ENCODE results near the gene SDC3.

SDC3 gene

GRCh38 chr1:30915491-30916230 is 7.1 kb upstream of the SDC3 start:
- no peaks in the 10 kb centered on the region for H3K9me3 ChIP-seq
- H3K4me3 ChIP-seq (ENCODE audit: low read depth in 1 of 2, low read length in 1 of 2): no peak overlapping the region
- H3K27me3 ChIP-seq: peaks cover 21% of the 10 kb centered on the region
- TF ChIP-seq CTCF (IDR thresholded peaks at IDR 0.05): no peak
- H3K36me3 ChIP-seq: no peaks in the 10 kb centered on the region
- peaks cover 31 to 33% of the 10 kb centered on the region in 2 experiments for H3K4me1 ChIP-seq (ENCODE audit: control insufficient read depth in 1 of 2, insufficient read depth in 1 of 2, low read depth in 1 of 2, low read length in 1 of 2)
- H3K27ac ChIP-seq: no peak overlapping the region

GRCh38 chr1:30914931-30915330 is 6.4 kb upstream of the SDC3 start:
- no peak overlapping the region for H3K4me3 ChIP-seq (ENCODE audit: low read depth in 1 of 2, low read length in 1 of 2)
- peaks cover 31 to 33% of the 10 kb centered on the region in 2 experiments for H3K4me1 ChIP-seq (ENCODE audit: control insufficient read depth in 1 of 2, insufficient read depth in 1 of 2, low read depth in 1 of 2, low read length in 1 of 2)
- peaks cover 25% of the 10 kb centered on the region for H3K27me3 ChIP-seq
- H3K36me3 ChIP-seq: no peaks in the 10 kb centered on the region
- no peaks in the 10 kb centered on the region for H3K9me3 ChIP-seq
- no peak for TF ChIP-seq CTCF (IDR thresholded peaks at IDR 0.05)
- H3K27ac ChIP-seq: no peak overlapping the region

- Histone ChIP-seq H3K9me3 (no peaks in the 10 kb centered on the region), H3K4me1 (ENCODE audit: control insufficient read depth in 1 of 2, insufficient read depth in 1 of 2, low read depth in 1 of 2, low read length in 1 of 2) (peaks cover 31 to 32% of the 10 kb centered on the region in 2 experiments), H3K27me3 (peaks cover 25% of the 10 kb centered on the region), H3K4me3 (ENCODE audit: low read depth in 1 of 2, low read length in 1 of 2) (no peak overlapping the region), H3K36me3 (no peaks in the 10 kb centered on the region), H3K27ac (no peak overlapping the region)
- no peak for TF ChIP-seq CTCF (IDR thresholded peaks at IDR 0.05)
These were observed 6.0 kb upstream of the SDC3 start for GRCh38 chr1:30914587-30914922.

- H3K4me1 ChIP-seq (ENCODE audit: control insufficient read depth in 1 of 2, insufficient read depth in 1 of 2, low read depth in 1 of 2, low read length in 1 of 2): peaks cover 25 to 27% of the 10 kb centered on the region in 2 experiments
- H3K9me3 ChIP-seq: no peaks in the 10 kb centered on the region
- TF ChIP-seq CTCF (IDR thresholded peaks at IDR 0.05): no peak
- peaks cover 31% of the 10 kb centered on the region for H3K27me3 ChIP-seq
- no peak overlapping the region for H3K4me3 ChIP-seq (ENCODE audit: low read depth in 1 of 2, low read length in 1 of 2)
- no peaks in the 10 kb centered on the region for H3K36me3 ChIP-seq
- H3K27ac ChIP-seq: peak overlapping the region; percentile 41
These were observed 4.5 kb upstream of the SDC3 start for GRCh38 chr1:30912913-30913652.

GRCh38 chr1:30912224-30912623 is 3.7 kb upstream of the SDC3 start:
- Histone ChIP-seq H3K9me3 (no peaks in the 10 kb centered on the region), H3K4me3 (ENCODE audit: low read depth in 1 of 2, low read length in 1 of 2) (no peak overlapping the region), H3K36me3 (no peaks in the 10 kb centered on the region), H3K27ac (no peak overlapping the region), H3K4me1 (ENCODE audit: control insufficient read depth in 1 of 2, insufficient read depth in 1 of 2, low read depth in 1 of 2, low read length in 1 of 2) (peaks cover 27 to 29% of the 10 kb centered on the region in 2 experiments), H3K27me3 (peaks cover 39% of the 10 kb centered on the region)
- TF ChIP-seq CTCF (IDR thresholded peaks at IDR 0.05): no peak
